H1 (cell line): ENCODE data around the gene TRAF3IP1.

ENCODE experiments used
- ASH2L ChIP-seq: fragments of 200-600, 300-600 bp; sonication (generic); IDR thresholded peaks from one replicate; pipeline ENCODE4 v1.7.1; 2017; ENCODE audit warnings: low read length
- BRCA1 ChIP-seq: IDR thresholded peaks from 2 replicates; pipeline ENCODE4 v1.6.1; 2012; ENCODE audit warnings: low read depth, low read length, improper control_type of control experiment
- CBX5 ChIP-seq: fragments of 300-800, 300-1000 bp; sonication (generic); IDR thresholded peaks from 2 replicates; pipeline ENCODE4 v1.7.1; 2016; ENCODE audit warnings: antibody characterized with exemption, low read length, low read depth
- CEBPB ChIP-seq: IDR thresholded peaks from 2 replicates; pipeline ENCODE4 v1.6.1; 2012; ENCODE audit warnings: low read depth, low read length
- CHD1 ChIP-seq: IDR thresholded peaks from 2 replicates; pipeline ENCODE4 v1.6.1; 2012; ENCODE audit warnings: low read depth, low read length, improper control_type of control experiment
- NRF1 ChIP-seq: IDR thresholded peaks from 2 replicates; pipeline ENCODE4 v1.6.1; 2011; ENCODE audit warnings: mild to moderate bottlenecking, low read depth, low read length, improper control_type of control experiment
- PHF8 ChIP-seq: fragments of 200-600 bp; sonication (generic); conservative IDR thresholded peaks from 2 replicates; pipeline ENCODE4 v1.7.1; 2012; ENCODE audit warnings: low read depth, mild to moderate bottlenecking, inconsistent platforms, low read length, moderate library complexity
- POLR2A ChIP-seq, 2 experiments: IDR thresholded peaks; 1 replicate in 1 of 2; 2 replicates in 1 of 2; pipeline ENCODE4 v1.6.1; 2011; ENCODE audit warnings: low read depth in 2 of 2, low read length in 2 of 2, mild to moderate bottlenecking in 2 of 2; ENCODE audit errors: control extremely low read depth in 1 of 2
- RAD21 ChIP-seq, 2 experiments: IDR thresholded peaks in 1 of 2; conservative IDR thresholded peaks in 1 of 2; 2 replicates each; pipeline ENCODE4 v1.6.1; 2011; ENCODE audit warnings: low read depth in 2 of 2, low read length in 2 of 2, improper control_type of control experiment in 1 of 2, inconsistent platforms in 1 of 2, mild to moderate bottlenecking in 1 of 2, moderate library complexity in 1 of 2
- SIN3A ChIP-seq, 2 experiments: IDR thresholded peaks in 1 of 2; conservative IDR thresholded peaks in 1 of 2; 2 replicates each; pipeline ENCODE4 v1.6.1; 2011 to 2012; ENCODE audit warnings: low read length in 2 of 2, improper control_type of control experiment in 1 of 2, low read depth in 1 of 2, mild to moderate bottlenecking in 1 of 2
- SP1 ChIP-seq: IDR thresholded peaks from 2 replicates; pipeline ENCODE4 v1.6.1; 2011; ENCODE audit warnings: low read depth, low read length
- TEAD4 ChIP-seq: IDR thresholded peaks from 2 replicates; pipeline ENCODE4 v1.6.1; 2012; ENCODE audit warnings: low read depth, low read length, inconsistent platforms, mixed read lengths
- ZNF274 ChIP-seq: IDR thresholded peaks from 2 replicates; pipeline ENCODE4 v1.7.0; 2012; ENCODE audit warnings: low read length, borderline replicate concordance; ENCODE audit errors: extremely low read depth
- TF ChIP-seq, protein P1 (sequence below), 3 experiments: IDR thresholded peaks; 1 replicate in 2 of 3; 2 replicates in 1 of 3; pipeline versions ENCODE4 v1.5.1 to v1.6.1; 2011; ENCODE audit warnings: low read length in 3 of 3, mild to moderate bottlenecking in 3 of 3, inconsistent platforms in 2 of 3, low read depth in 1 of 3, moderate library complexity in 1 of 3; ENCODE audit not compliant: insufficient read depth in 1 of 3; ENCODE audit errors: control extremely low read depth in 1 of 3

DNA sequence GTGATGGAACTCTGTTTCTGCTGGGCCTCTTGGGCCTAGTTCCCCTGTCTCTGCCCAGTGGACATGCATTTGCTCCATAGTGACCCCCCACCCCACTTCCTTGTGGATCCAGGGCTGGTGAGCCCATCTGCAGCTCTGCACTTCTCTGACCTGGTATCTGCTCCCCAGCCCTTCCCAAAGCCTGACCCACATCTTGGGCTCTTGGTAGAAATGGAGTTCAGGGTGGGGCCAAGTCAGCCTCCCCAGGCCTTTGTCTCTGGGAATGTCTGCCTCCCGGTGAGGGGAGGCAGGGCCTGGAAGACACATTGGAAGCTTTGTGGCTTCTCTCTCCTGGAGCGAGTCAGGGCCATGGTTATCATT is 6.3 kb upstream of the TRAF3IP1 start:
- TF ChIP-seq, protein P1, sequence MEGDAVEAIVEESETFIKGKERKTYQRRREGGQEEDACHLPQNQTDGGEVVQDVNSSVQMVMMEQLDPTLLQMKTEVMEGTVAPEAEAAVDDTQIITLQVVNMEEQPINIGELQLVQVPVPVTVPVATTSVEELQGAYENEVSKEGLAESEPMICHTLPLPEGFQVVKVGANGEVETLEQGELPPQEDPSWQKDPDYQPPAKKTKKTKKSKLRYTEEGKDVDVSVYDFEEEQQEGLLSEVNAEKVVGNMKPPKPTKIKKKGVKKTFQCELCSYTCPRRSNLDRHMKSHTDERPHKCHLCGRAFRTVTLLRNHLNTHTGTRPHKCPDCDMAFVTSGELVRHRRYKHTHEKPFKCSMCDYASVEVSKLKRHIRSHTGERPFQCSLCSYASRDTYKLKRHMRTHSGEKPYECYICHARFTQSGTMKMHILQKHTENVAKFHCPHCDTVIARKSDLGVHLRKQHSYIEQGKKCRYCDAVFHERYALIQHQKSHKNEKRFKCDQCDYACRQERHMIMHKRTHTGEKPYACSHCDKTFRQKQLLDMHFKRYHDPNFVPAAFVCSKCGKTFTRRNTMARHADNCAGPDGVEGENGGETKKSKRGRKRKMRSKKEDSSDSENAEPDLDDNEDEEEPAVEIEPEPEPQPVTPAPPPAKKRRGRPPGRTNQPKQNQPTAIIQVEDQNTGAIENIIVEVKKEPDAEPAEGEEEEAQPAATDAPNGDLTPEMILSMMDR (IDR thresholded peaks at IDR 0.05; ENCODE audit: control extremely low read depth in 1 of 3, insufficient read depth in 1 of 3, low read depth in 1 of 3, low read length in 3 of 3) = no peak
- no peak for TF ChIP-seq RAD21 (IDR thresholded peaks at IDR 0.05 in 1 of 2, conservative IDR thresholded peaks at IDR 0.05 in 1 of 2; ENCODE audit: low read depth in 2 of 2, low read length in 2 of 2)
- no peak for TF ChIP-seq CBX5
- no peak for TF ChIP-seq POLR2A (IDR thresholded peaks at IDR 0.05; ENCODE audit: control extremely low read depth in 1 of 2, low read depth in 2 of 2, low read length in 2 of 2)
- TF ChIP-seq CHD1 = no peak
- no peak for TF ChIP-seq CEBPB
- TF ChIP-seq SP1 = no peak
- no peak for TF ChIP-seq PHF8
- no peak for TF ChIP-seq ASH2L
- TF ChIP-seq ZNF274 = no peak
- TF ChIP-seq BRCA1 = no peak
- TF ChIP-seq SIN3A (conservative IDR thresholded peaks at IDR 0.05 in 1 of 2, IDR thresholded peaks at IDR 0.05 in 1 of 2; ENCODE audit: low read depth in 1 of 2, low read length in 2 of 2) = no peak
- TF ChIP-seq NRF1 = no peak
- no peak for TF ChIP-seq TEAD4
